ENCODE data around the gene MCM3AP.
A peak's percentile ranks its signal among the peaks of the same experiment; 100 is the strongest.

MCM3AP gene

DNA sequence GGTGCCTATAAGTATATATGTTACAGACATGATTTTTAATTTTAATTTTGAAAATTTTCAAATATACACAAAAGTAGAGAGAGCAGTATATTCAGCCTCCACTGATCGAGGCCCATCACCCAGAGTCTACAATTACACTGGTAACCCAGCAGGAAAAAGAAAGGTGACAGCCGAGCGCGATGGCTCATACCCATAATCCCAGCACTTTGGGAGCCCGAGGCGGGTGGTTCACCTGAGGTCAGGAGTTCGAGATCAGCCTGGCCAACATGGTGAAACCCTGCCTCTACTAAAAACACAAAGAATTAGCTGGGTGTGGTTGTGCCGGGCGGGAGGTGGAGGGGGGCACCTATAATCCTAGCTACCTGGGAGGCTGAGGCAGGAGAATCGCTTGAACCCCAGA, 2.1 kb upstream of the MCM3AP start:
- no peaks in the 10 kb centered on the region for H3K9me3 ChIP-seq (replicated peaks; ENCODE audit: low read length)
- peak overlapping the region; percentile 97 for H3K9ac ChIP-seq (ENCODE audit: low read depth, low read length)
- peaks cover 19% of the 10 kb centered on the region for H3K4me1 ChIP-seq (ENCODE audit: control insufficient read depth, insufficient read depth, low read length)
- peak overlapping the region; percentile 84 for H3K4me2 ChIP-seq (ENCODE audit: low read length)
- no peaks in the 10 kb centered on the region for H3K27me3 ChIP-seq (ENCODE audit: control insufficient read depth, insufficient read depth, low read length)
- H3K36me3 ChIP-seq (ENCODE audit: insufficient read depth, low read length), result peaks cover 31% of the 10 kb centered on the region
- H3K4me3 ChIP-seq (ENCODE audit: low read length), result peak overlapping the region; percentile 93

DNA sequence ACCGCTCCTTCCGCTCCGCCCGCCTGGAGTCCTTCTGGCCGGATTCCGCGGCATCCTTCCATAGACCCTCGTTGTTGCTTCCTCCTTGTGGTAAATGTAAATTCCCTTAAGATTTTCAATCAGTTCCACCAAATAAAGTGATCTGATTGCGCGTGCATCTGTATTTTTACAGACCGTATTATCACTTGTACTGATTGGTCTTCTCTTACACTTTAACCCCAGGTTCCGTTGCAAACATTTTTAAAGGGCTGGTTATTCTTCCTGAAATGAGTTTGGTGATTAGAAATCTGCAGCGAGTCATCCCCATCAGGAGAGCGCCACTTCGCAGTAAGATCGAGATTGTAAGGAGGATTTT, 1.2 kb upstream of the MCM3AP start:
- Histone ChIP-seq H3K9me3 (replicated peaks; ENCODE audit: low read length) (no peaks in the 10 kb centered on the region), H3K4me3 (ENCODE audit: low read length) (peak overlapping the region; percentile 93), H3K4me1 (ENCODE audit: control insufficient read depth, insufficient read depth, low read length) (peaks cover 19% of the 10 kb centered on the region), H3K4me2 (ENCODE audit: low read length) (peak overlapping the region; percentile 84), H3K27me3 (ENCODE audit: control insufficient read depth, insufficient read depth, low read length) (no peaks in the 10 kb centered on the region), H3K9ac (ENCODE audit: low read depth, low read length) (peak overlapping the region; percentile 97), H3K36me3 (ENCODE audit: insufficient read depth, low read length) (peaks cover 25% of the 10 kb centered on the region)

DNA sequence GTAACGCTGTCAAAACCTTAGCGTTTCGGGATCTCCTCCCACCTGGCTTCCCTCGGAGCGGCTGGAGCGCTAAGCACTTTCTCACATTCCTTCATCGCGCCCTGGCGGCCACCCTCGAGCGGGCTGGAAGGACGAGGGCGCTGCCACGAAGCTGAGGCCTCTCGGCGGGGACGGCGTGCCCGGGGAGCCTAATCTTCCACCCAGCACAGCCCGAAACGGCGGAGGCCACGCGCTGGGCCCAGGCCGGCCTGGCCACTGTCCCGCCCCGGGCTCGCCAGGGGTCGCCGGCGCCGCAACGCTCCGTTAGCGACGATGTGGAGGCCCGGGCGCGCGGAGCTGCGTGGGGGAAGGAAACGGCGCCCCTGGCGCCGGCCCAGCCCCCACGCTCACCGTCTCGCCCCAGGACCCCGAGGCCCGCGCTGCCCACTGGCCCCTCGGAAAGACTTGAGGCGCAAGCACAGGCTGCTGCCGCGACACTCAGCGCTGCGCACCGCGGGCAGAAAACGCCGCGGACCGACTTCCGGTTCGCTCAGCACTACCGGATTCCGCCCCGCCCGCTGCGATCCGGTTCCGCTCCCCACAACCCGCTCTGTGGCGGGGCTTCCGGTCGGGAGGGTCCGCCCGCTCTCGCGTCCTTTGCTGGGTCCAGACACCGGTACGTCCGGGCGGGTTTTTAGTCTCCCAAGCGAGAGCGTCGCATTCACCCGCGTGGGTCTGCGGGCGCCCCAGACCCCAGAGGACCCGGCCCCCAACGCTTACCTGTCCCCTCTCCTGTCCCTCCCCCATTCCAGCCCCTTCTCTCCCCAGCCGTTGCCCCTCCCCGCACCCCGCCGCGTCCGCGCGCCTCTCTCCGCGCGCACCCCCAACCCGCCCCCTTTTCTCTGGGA, 593 bp upstream of the MCM3AP start, which contains the start of gene YBEY:
Gene YBEY (plus strand): TSS at position 582 of the 887 bp plus-strand sequence. CDS start 572 bp downstream, outside the sequence.
- H3K36me3 ChIP-seq (ENCODE audit: insufficient read depth, low read length), result peaks cover 24% of the 10 kb centered on the region
- peaks cover 19% of the 10 kb centered on the region for H3K4me1 ChIP-seq (ENCODE audit: control insufficient read depth, insufficient read depth, low read length)
- peak within 1 kb of the TSS; percentile 84 for H3K4me2 ChIP-seq (ENCODE audit: low read length)
- no peaks in the 10 kb centered on the region for H3K27me3 ChIP-seq (ENCODE audit: control insufficient read depth, insufficient read depth, low read length)
- no peaks in the 10 kb centered on the region for H3K9me3 ChIP-seq (replicated peaks; ENCODE audit: low read length)
- peak within 1 kb of the TSS; percentile 97 for H3K9ac ChIP-seq (ENCODE audit: low read depth, low read length)
- peak within 1 kb of the TSS; percentile 93 for H3K4me3 ChIP-seq (ENCODE audit: low read length)

DNA sequence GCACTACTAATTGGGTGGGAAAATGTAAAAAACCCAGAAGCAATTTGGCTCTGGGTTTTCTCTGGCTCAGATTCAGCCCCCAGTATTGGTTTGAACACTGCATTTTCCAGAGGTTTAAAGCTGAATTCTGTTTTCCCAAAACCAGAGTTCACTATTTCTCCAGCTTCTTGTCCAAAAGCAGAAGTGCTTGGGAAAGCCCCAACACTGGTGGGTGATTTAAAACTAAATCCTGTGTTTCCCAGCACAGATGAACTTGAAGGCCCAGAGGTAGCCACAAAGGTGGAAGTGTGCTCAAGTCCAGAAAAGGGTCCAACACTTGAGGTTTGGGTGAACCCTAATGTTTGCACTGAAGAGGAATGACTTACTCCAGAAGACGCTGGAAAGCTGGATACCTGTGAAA, 678 bp downstream of the MCM3AP start:
- Histone ChIP-seq H3K9ac (ENCODE audit: low read depth, low read length) (peak overlapping the region; percentile 97), H3K27me3 (ENCODE audit: control insufficient read depth, insufficient read depth, low read length) (no peaks in the 10 kb centered on the region), H3K4me1 (ENCODE audit: control insufficient read depth, insufficient read depth, low read length) (peaks cover 19% of the 10 kb centered on the region), H3K4me3 (ENCODE audit: low read length) (peak overlapping the region; percentile 93), H3K36me3 (ENCODE audit: insufficient read depth, low read length) (peaks cover 28% of the 10 kb centered on the region), H3K9me3 (replicated peaks; ENCODE audit: low read length) (no peaks in the 10 kb centered on the region), H3K4me2 (ENCODE audit: low read length) (peak overlapping the region; percentile 84)

DNA sequence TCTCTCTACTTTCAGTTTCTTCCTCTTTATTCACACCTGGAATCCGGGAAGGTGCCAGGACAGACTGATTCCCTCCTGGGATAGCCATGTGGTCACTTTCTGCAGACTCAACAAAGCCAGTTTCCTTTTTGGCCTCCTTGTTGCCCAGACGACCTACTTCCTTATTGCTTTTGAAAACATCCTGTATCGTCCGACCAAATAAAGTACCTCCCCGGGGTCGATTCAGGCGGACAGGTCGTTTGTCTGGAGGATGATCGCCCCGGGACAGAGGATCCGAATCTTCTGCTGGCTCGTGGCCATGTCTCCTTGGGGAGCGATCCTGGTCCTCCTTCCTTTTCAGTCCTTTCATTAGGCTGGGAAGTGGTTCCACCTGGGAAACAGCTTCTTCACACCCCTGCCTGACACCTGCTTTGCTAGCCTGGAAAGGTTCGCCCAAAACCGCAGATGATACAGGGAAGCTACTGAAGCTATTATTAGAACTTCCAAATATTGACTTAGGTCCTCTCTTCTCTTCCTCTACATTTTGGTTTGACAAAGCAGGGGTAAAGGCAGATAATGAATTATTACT, 1.2 kb downstream of the MCM3AP start:
- Histone ChIP-seq H3K4me2 (ENCODE audit: low read length) (peak overlapping the region; percentile 84), H3K9me3 (replicated peaks; ENCODE audit: low read length) (no peaks in the 10 kb centered on the region), H3K9ac (ENCODE audit: low read depth, low read length) (no peak overlapping the region), H3K27me3 (ENCODE audit: control insufficient read depth, insufficient read depth, low read length) (no peaks in the 10 kb centered on the region), H3K4me1 (ENCODE audit: control insufficient read depth, insufficient read depth, low read length) (peaks cover 19% of the 10 kb centered on the region), H3K4me3 (ENCODE audit: low read length) (no peak overlapping the region), H3K36me3 (ENCODE audit: insufficient read depth, low read length) (peaks cover 34% of the 10 kb centered on the region)

DNA sequence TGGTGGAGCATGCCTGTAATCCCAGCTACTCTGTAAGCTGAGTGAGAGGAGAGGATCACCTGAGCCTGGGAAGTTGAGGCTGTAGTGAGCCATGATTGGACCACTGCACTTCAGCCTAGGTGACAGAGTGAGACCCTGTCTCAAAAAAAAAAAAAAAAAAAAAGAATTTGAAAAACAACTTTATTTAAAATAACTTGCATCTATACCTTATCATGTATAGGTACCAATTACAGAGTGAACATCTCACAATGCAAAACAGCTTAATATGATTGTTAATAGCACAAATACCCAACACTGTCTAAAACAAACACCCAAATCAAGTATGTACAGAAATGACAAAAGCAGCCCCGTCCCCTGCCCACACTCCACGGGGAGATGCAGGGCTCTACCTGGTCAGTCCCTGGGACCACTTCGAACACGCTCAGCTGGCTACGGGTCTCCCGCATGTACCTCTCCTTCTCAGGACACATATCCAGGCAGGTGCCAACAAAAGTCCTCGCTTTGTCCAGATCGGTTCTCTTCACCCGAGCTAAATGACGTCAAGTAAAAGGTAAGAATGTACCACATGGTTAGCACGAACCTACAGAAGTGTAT, 10.5 kb downstream of the MCM3AP start:
- H3K27me3 ChIP-seq (ENCODE audit: control insufficient read depth, insufficient read depth, low read length), result no peaks in the 10 kb centered on the region
- peaks cover 78% of the 10 kb centered on the region for H3K36me3 ChIP-seq (ENCODE audit: insufficient read depth, low read length)
- H3K4me1 ChIP-seq (ENCODE audit: control insufficient read depth, insufficient read depth, low read length), result no peaks in the 10 kb centered on the region
- no peak overlapping the region for H3K4me3 ChIP-seq (ENCODE audit: low read length)
- H3K9ac ChIP-seq (ENCODE audit: low read depth, low read length), result no peak overlapping the region
- H3K9me3 ChIP-seq (replicated peaks; ENCODE audit: low read length), result no peaks in the 10 kb centered on the region
- H3K4me2 ChIP-seq (ENCODE audit: low read length), result no peak overlapping the region

DNA sequence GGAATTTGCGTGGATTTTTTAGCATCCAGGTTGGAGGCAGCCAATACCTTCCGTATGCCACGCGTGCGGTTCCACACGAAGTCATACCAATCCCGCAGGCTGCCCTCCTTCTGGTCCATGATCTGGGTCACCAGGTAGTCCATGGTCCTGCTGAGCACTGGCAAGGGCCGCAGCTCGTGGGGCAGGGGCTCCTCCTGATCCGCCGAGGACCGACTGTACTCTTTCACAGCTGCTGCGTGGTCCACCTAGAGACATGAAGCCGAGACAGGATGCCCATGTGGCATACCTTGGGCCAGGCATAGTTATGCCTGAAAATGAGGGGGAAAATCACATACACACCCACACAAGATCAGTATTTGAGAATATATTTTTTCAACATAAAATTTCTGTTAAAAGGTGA, 12.1 kb downstream of the MCM3AP start:
- Histone ChIP-seq H3K36me3 (ENCODE audit: insufficient read depth, low read length) (peaks cover 80% of the 10 kb centered on the region), H3K9me3 (replicated peaks; ENCODE audit: low read length) (no peaks in the 10 kb centered on the region), H3K27me3 (ENCODE audit: control insufficient read depth, insufficient read depth, low read length) (no peaks in the 10 kb centered on the region), H3K9ac (ENCODE audit: low read depth, low read length) (no peak overlapping the region), H3K4me2 (ENCODE audit: low read length) (no peak overlapping the region), H3K4me3 (ENCODE audit: low read length) (no peak overlapping the region), H3K4me1 (ENCODE audit: control insufficient read depth, insufficient read depth, low read length) (no peaks in the 10 kb centered on the region)

DNA sequence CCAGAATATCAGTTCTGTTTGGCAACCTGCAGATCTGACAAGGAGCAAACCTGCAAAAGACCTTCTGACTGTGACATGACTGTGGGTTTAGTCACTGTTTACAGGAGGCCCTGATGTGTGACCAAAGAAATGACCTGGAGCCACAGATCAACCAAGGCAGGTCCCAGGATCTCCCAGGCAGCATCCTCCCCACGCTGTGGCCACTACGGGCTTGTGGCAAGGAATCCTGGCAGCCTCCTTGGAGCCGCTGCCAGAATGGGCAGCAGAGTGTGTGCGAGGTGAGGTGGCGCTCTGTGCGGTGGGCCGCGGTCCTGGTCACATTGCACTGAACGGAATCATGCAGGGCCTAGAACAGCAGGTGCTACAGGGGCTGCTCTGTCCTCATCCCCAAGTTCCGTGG, 15.9 kb downstream of the MCM3AP start:
- Histone ChIP-seq H3K27me3 (ENCODE audit: control insufficient read depth, insufficient read depth, low read length) (no peaks in the 10 kb centered on the region), H3K9ac (ENCODE audit: low read depth, low read length) (no peak overlapping the region), H3K9me3 (replicated peaks; ENCODE audit: low read length) (no peaks in the 10 kb centered on the region), H3K36me3 (ENCODE audit: insufficient read depth, low read length) (peaks cover 84% of the 10 kb centered on the region), H3K4me1 (ENCODE audit: control insufficient read depth, insufficient read depth, low read length) (no peaks in the 10 kb centered on the region), H3K4me3 (ENCODE audit: low read length) (no peak overlapping the region), H3K4me2 (ENCODE audit: low read length) (no peak overlapping the region)

DNA sequence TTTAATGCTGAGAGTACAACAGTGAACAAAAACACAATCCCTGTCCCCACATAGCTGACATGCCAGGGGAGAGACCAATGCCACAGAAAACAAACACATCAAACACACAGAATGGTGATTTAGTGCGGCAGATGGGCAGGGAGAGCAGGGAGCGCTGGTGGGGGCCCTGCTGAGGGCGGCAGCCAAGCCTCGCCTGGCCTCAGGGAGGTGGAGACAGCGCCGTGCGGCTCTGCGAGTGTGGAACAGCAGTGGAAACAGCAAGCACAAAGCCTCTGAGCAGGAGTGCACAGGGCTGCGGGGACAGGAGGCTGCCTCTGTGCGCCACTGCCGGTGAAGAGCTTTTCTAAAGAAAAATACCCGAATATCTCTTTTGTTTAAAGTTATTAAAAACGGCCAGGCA, 17.0 kb downstream of the MCM3AP start:
- Histone ChIP-seq H3K36me3 (ENCODE audit: insufficient read depth, low read length) (peaks cover 83% of the 10 kb centered on the region), H3K4me2 (ENCODE audit: low read length) (no peak overlapping the region)

DNA sequence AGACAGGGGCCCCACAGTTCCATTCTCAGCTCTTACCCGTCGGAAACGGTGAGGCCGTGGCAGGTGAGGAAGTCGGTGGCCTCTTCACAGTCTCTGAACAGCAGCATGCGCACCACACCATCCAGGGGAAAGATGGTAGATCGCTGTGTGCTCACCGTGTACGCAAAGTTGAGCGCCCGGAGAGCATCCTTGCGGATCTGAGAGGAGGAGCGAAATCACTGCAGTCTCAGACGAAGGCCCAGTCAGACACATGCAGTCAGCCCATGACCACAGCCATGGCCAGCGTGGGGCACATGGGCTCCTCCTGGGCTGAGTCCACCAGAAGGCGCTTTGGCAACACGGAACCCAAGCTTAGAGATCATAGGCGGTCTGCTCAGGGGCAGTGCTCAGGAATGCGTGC, 18.5 kb downstream of the MCM3AP start:
- H3K9ac ChIP-seq (ENCODE audit: low read depth, low read length), result no peak overlapping the region
- no peaks in the 10 kb centered on the region for H3K9me3 ChIP-seq (replicated peaks; ENCODE audit: low read length)
- no peak overlapping the region for H3K4me3 ChIP-seq (ENCODE audit: low read length)
- H3K4me2 ChIP-seq (ENCODE audit: low read length), result no peak overlapping the region
- H3K36me3 ChIP-seq (ENCODE audit: insufficient read depth, low read length), result peaks cover 73% of the 10 kb centered on the region
- H3K4me1 ChIP-seq (ENCODE audit: control insufficient read depth, insufficient read depth, low read length), result no peaks in the 10 kb centered on the region
- no peaks in the 10 kb centered on the region for H3K27me3 ChIP-seq (ENCODE audit: control insufficient read depth, insufficient read depth, low read length)

More for the DNA sequence above, 17.0 kb downstream of the MCM3AP start:
- Histone ChIP-seq H3K9ac (ENCODE audit: low read depth, low read length) (no peak overlapping the region), H3K4me3 (ENCODE audit: low read length) (no peak overlapping the region), H3K4me1 (ENCODE audit: control insufficient read depth, insufficient read depth, low read length) (no peaks in the 10 kb centered on the region), H3K27me3 (ENCODE audit: control insufficient read depth, insufficient read depth, low read length) (no peaks in the 10 kb centered on the region), H3K9me3 (replicated peaks; ENCODE audit: low read length) (no peaks in the 10 kb centered on the region)

DNA sequence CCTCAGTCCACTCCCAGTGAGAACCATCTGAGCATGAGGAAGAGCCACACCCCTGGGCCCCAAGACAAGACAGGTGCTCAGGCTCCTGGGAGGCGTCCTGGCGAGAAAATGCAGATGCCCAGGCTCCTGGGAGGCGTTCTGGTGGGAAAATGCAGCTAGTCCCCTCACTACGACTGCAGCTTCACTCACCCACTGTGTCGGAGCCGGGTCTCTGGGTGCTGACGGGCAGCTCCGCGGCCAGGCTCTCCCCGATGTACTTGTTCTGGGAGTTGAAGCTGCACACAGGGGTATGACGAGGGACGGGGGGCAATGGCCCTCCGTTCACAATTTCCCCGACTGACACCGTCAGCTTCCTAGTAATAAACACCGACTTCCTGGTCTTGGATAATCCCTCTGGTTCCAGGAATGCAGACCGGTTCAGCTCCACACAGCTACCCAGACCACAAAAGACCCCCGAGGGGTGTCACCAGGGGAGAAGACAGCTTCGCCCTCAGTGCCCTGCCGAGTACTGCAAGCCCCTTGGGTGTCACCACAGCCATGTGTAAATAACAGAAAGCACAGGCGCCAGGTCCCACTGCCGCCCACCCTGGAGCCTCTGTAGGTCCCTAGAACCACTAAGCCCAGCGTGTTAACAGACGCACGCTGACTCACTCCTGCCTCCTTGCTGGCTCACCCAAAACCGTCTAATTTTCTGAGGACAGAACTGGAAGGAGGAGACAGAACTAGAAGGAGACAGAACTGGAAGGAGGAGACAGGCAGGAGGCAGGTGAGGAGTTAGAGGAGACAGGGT, 19.5 kb downstream of the MCM3AP start:
- H3K4me2 ChIP-seq (ENCODE audit: low read length), result no peak overlapping the region
- H3K9ac ChIP-seq (ENCODE audit: low read depth, low read length), result no peak overlapping the region
- no peaks in the 10 kb centered on the region for H3K27me3 ChIP-seq (ENCODE audit: control insufficient read depth, insufficient read depth, low read length)
- no peak overlapping the region for H3K4me3 ChIP-seq (ENCODE audit: low read length)
- no peaks in the 10 kb centered on the region for H3K9me3 ChIP-seq (replicated peaks; ENCODE audit: low read length)
- H3K36me3 ChIP-seq (ENCODE audit: insufficient read depth, low read length), result peaks cover 75% of the 10 kb centered on the region
- no peaks in the 10 kb centered on the region for H3K4me1 ChIP-seq (ENCODE audit: control insufficient read depth, insufficient read depth, low read length)

Measured in skeletal muscle satellite cell (primary cell).